Muscle of arm (tissue), 14 donors: ENCODE results near the gene MELTF. TPM values are rescaled to one million over a fixed set of nuclear protein-coding genes. Genes with fewer than 3 reads are reported as not detected.
A peak's percentile ranks its signal among the peaks of the same experiment; 100 is the strongest.
"Not testable (repeated sequence)": the region's sequence is repeated elsewhere in the genome, so short reads cannot be mapped to it uniquely, and the experiment has no call there.

Experiments used
- DNase-seq: peaks from one replicate; pipeline ENCODE4 v3.0.0-alpha.2; 2013
- long read RNA-seq, 11 donors: transcript quantifications; one replicate each; lab custom pipeline, GENCODE V29; 2026
- polyA plus RNA-seq, 12 donors: library from polyadenylated mRNA; unstranded; fragments of 120-200 nt; gene quantifications; one replicate each; pipeline ENCODE4 v1.2.1, GENCODE V29; 2013; ENCODE audit not compliant: insufficient read length in 12 of 12

Gene MELTF
- polyA plus RNA-seq: 10 to 100 TPM in 2 of 12 donors, 1 to 10 TPM in 9, not detected in 1; 5.2 to 18.7 (median 7.9) TPM
- long read RNA-seq, donor 1, partial matches to known transcripts: 10 of 14 reads
- long read RNA-seq, donor 1, other reads (novel, unspliced or antisense): 0 of 14 reads
- long read RNA-seq, donor 2, partial matches to known transcripts: 0 of 1 reads
- long read RNA-seq, donor 2, other reads (novel, unspliced or antisense): 0 of 1 reads
- long read RNA-seq, donor 3, partial matches to known transcripts: 0 of 2 reads
- long read RNA-seq, donor 3, other reads (novel, unspliced or antisense): 0 of 2 reads
- long read RNA-seq, donor 4: 0 reads
- long read RNA-seq, donor 5, partial matches to known transcripts: 0 of 21 reads
- long read RNA-seq, donor 5, other reads (novel, unspliced or antisense): 14 of 21 reads
- long read RNA-seq, donor 6, partial matches to known transcripts: 0 of 1 reads
- long read RNA-seq, donor 6, other reads (novel, unspliced or antisense): 0 of 1 reads
- long read RNA-seq, donor 7: 0 reads
- long read RNA-seq, donor 8, partial matches to known transcripts: 0 of 8 reads
- long read RNA-seq, donor 8, other reads (novel, unspliced or antisense): 6 of 8 reads
- long read RNA-seq, donor 9: 0 reads
- long read RNA-seq, donor 10: 0 reads
- long read RNA-seq, donor 11: 0 reads

- DNase-seq: peak; percentile 52
Observed at GRCh38 chr3:197029511-197030167, at the start of gene MELTF. Gene MELTF (minus strand): TSS chr3:197029817. CDS start chr3:197029702, 115 bp downstream.

DNA sequence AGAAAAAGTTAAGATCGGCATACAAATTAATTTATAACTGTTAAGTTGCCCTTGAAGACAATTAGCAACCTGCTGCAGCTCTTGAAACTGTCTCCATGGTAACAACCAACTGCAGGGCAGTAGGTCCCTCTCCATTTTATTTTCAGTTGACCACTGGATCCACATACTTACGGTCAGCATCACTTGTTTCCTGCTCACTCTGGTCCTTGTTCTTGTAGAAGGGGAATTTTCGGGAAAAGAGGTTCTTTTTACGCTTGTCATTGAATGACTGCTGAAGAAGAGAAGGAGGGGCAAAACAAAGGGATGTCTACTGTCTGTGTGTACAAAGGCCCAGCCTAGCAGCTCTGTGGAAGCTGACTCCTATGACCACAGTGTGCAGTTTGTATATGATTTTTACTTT lies 46.8 kb upstream of the MELTF start:
- DNase-seq: no peak

DNA sequence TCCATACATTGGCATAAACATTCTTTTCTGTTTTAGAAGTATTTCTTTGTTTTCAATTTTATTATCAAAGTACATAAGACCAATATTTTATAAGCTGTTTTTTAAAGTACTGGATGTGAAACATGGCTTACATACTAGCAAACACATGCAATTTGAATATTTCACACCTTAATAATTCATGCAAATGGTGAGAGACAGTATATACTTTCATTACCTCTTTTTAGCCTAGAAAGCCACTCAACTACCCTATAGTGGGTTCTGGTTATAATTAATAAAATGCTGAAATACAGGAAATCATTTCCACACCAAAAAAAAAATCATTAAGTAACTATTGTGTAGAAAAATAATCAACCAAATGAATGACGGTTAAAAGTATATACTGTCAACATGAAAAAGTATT lies 38.5 kb upstream of the MELTF start:
- no peak for DNase-seq

GRCh38 chr3:197064771-197065170 lies 35.2 kb upstream of the MELTF start:
- no peak for DNase-seq

GRCh38 chr3:197062446-197062845 lies 32.8 kb upstream of the MELTF start:
- DNase-seq: no peak

DNA sequence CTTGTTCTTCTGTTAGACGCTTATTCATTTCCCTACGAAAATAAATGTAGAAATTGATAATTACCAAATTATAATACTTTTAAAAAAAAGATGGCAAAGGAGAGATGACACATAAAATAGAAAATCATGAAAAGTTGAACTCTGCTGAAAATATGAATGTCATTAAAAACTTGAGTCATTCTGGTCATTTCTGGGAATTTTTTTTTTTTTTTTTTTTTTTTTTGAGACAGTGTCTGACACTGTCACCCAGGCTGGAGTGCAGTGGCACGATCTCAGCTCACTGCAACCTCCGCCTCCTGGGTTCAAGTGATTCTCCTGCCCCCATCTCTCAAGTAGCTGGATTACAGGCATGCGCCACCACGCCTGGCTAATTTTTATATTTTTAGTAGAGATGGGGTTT lies 22.0 kb upstream of the MELTF start:
- not testable (repeated sequence) for DNase-seq

GRCh38 chr3:197050511-197050910 lies 20.9 kb upstream of the MELTF start:
- DNase-seq: no peak

DNA sequence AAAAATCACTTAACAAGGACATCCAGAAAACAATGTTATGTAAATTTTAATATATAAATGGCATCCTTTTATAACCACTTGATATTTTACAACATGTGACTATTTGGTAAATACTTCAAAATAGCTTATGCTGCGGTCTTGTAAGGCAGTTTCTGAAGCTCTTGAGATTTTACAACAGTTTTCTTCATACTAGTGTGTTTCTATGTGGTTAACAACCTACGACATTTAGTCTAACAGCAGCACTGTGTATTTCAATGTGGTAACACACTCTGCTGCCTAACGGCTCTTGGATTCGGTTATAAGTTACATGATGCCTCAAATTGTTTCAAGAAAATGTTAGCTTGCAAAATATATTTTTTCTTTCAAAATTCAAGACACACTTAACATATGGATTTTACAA lies 12.9 kb upstream of the MELTF start:
- no peak for DNase-seq

GRCh38 chr3:197041875-197042488 lies 12.4 kb upstream of the MELTF start:
- DNase-seq: no peak

DNA sequence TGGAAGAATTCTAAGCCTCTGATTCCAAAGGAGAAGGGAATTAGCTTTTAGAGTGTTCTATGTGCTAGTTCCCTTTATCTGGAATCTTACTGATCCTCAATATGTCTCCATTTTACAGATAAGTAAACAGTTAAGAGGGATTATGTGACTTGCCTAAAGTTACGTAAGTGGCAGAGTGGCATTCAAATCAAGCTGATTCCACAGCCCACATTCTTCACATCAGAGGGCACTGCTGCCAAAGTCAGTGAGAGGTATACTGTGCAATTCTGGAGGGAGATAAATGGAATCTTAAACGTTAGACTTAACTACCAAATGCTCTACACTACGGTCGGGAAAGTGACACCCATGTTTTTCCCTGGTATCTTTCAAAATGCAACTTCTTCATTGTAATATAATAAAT lies 11.0 kb upstream of the MELTF start:
- DNase-seq: no peak

DNA sequence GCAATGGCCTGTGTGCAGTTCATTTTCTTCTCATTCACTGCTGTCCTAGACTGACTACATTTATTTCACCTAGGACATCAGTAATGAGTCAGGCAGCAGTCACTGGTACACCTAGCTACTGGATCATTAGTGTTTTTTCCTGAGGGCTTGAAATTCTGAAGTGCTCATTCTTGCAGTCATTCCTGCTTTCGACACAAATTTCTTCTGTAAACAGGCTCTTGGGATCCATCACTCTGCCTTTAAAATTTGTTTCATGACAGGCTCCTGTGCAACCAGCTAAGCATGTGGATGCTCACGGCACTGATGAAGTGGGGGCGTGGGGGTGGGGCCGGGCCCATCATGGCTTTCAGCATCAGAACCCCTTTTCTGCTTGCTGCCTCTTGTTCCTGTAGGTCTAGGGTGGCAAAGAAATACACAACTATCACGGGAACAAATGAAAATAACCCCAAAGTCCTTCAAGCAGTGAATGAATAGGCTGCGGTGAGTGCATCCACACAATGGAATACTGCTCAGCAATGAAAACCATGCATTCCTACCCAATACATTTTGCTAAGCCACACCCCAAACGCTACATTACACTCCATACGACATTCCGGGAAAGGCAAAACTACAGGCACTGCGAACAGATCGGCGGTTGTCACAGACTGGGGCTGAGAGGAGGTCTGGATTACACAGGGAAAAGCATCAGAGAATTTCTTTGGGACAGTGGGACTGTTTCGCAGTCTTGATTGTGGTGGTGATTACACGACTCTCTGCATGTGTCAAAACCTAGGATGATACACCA lies 9.3 kb upstream of the MELTF start:
- no peak for DNase-seq

GRCh38 chr3:197035577-197035976 lies 6.0 kb upstream of the MELTF start:
- no peak for DNase-seq

GRCh38 chr3:197034778-197035177 lies 5.2 kb upstream of the MELTF start:
- DNase-seq: not testable (repeated sequence)

GRCh38 chr3:197033764-197034163 lies 4.1 kb upstream of the MELTF start:
- not testable (repeated sequence) for DNase-seq

DNA sequence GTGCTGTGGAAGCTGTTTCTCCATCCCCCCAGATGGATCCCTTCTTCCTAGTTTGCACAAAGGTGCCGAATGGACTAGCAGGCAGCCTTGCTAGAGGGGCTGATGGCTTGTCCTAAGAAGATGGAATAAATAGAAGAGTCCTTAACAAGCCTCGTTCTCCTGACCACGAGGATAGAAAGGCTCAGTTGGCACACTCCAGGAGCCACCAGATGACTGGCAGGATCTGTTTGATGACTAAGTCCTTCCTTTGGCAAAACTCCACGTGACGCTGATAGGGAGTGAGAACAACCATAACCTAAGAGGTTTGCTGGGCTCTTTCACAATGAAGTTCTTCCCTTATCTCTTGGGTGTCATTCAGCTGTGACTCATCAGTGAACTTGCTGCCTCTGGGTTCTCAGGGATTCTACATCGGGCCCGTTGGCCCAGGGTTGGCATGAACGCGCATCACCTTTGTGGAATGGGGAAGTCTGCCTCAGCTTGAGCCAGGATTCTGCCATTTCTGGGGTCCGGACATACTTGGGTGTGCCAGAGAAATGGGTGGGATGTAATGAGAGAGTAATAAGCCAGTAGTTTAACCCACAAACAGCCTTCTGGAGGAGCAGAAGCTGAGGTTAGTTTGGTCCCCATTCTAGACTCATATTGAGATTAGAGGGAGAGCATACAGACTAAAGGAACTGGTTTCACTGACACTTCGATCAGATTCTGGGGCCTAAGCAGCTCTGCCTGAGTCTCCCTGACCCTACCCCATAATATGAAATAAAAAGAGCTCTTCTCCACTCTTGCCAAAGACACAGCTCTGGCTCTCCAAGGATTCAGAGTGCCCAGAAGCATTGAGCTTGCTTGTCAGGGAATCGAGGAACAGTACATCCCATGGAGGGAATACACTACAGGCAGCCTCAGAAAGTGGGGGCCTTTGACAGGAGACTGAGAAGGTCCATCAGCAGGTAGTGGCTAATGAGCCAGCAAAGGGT lies 2.0 kb upstream of the MELTF start:
- DNase-seq: no peak

GRCh38 chr3:197030379-197031314 lies 1.0 kb upstream of the MELTF start:
- no peak for DNase-seq

GRCh38 chr3:197028728-197029510 lies 698 bp downstream of the MELTF start:
- no peak for DNase-seq
